Aorta (tissue), 5 donors: ENCODE measurements around the gene GRID2. TPM values are rescaled to one million over a fixed set of nuclear protein-coding genes. Genes with fewer than 3 reads are reported as not detected.

ENCODE experiments used
- ATAC-seq: fragments of 200-7000 bp; cut with Tn5 transposase; one replicate; pipeline ENCODE4 v1.9.1; 2022; ENCODE audit warnings: moderate library complexity; ENCODE audit not compliant: low FRiP score
- DNase-seq, 2 donors: peaks; one replicate each; pipeline ENCODE4 v3.0.0-alpha.2; 2020
- H3K27ac ChIP-seq, 2 donors: one replicate each; pipeline ENCODE4 v1.5.1; 2013; ENCODE audit warnings: low read length in 2 of 2, mild to moderate bottlenecking in 2 of 2, moderate library complexity in 2 of 2, control low read depth in 1 of 2, inconsistent platforms in 1 of 2, low read depth in 1 of 2
- H3K27me3 ChIP-seq, 2 donors: one replicate each; pipeline ENCODE4 v1.6.1; 2013; ENCODE audit warnings: control low read depth in 1 of 2, low read length in 1 of 2, mild to moderate bottlenecking in 1 of 2, moderate library complexity in 1 of 2; ENCODE audit not compliant: insufficient read depth in 2 of 2, control insufficient read depth in 1 of 2
- H3K36me3 ChIP-seq, 2 donors: one replicate each; pipeline ENCODE4 v1.6.1; 2013; ENCODE audit warnings: control low read depth in 1 of 2, low read length in 1 of 2, mild to moderate bottlenecking in 1 of 2; ENCODE audit not compliant: insufficient read depth in 2 of 2, control insufficient read depth in 1 of 2
- H3K4me1 ChIP-seq, 2 donors: one replicate each; pipeline ENCODE4 v1.6.1; 2013; ENCODE audit warnings: low read length in 2 of 2, control low read depth in 1 of 2, mild to moderate bottlenecking in 1 of 2, moderate library complexity in 1 of 2; ENCODE audit not compliant: insufficient read depth in 2 of 2, control insufficient read depth in 1 of 2
- H3K4me3 ChIP-seq, 2 donors: one replicate each; pipeline ENCODE4 v1.5.1; 2013; ENCODE audit warnings: low read length in 2 of 2, control low read depth in 1 of 2, mild to moderate bottlenecking in 1 of 2
- H3K9me3 ChIP-seq: one replicate; pipeline ENCODE4 v1.6.1; 2013; ENCODE audit warnings: mild to moderate bottlenecking, low read length; ENCODE audit not compliant: control insufficient read depth
- WGBS, 2 donors: extraction: QIAGEN DNeasy Blood & Tissue Kit; methylation state at CpG; one replicate each; pipeline ENCODE4 v1.1.7; 2013; 5-methylcytosine and 5-hydroxymethylcytosine counted together
- intact Hi-C, 2 donors: fragments of 100-400 bp; cut with DNase I; formaldehyde crosslinking; loops; one replicate each; pipeline versions ENCODE4 v1.14.2 to v1.15.0; 2022
- polyA plus RNA-seq, 2 donors: library from polyadenylated mRNA; stranded (reverse); fragments of 200-250 nt; gene quantifications; one replicate each; pipeline ENCODE4 v1.2.3, GENCODE V29; 2013
- total RNA-seq, 2 donors: library from RNA; stranded (reverse); fragmentation: NEBNext Ultra II Directional; extraction: Animal tissue kit (Norgen Biotek cat#: 25700); gene quantifications; one replicate each; pipeline ENCODE4 v1.2.1, GENCODE V29; 2021
- donor health status: healthy with polysubstance abuse.
- donor health status: Bipolar disorder and iron deficiency.
- donor health status: DM: no; HTN: no; CAD: no.
- donor health status: DM: no; HTN: no; CAD: no.
- donor health status: DM: yes; HTN: yes; CAD: no.

The GRID2 gene
- total and polyA plus RNA-seq, 4 donors = 0.13 to 0.18 TPM; not detected in 2

DNA sequence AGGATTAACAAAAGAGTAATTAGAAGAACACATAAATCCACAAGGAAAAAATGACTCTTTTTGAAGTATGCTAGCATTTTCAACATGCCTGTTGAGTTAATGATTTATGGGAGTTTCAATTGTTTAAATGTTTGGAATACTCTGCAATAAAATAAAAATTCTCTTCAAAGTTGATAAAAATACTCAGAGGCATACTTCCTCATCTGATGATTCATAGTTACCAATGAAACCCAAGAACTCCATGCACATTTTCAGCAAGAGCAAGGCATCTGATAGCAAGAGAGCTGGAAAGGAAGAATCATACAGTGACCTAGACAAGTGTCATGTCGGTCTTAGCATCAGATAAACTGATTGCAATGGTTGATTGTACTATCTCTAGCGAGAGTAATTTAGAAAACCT is 1081.1 kb downstream of the GRID2 start:
- Histone ChIP-seq H3K36me3 (no peaks in the 10 kb centered on the region), H3K9me3 (no peaks in the 10 kb centered on the region), H3K4me3 (no peak overlapping the region), H3K27me3 (no peaks in the 10 kb centered on the region), H3K27ac (no peak overlapping the region), H3K4me1 (peaks cover 0 to 2% of the 10 kb centered on the region in 2 donors)
- WGBS, 2 donors = 71 to 78% methylated on average over 2 of the region's 2 CpGs
- ATAC-seq (no peak), DNase-seq (no peak)
- intact Hi-C loops = no loop called here

DNA sequence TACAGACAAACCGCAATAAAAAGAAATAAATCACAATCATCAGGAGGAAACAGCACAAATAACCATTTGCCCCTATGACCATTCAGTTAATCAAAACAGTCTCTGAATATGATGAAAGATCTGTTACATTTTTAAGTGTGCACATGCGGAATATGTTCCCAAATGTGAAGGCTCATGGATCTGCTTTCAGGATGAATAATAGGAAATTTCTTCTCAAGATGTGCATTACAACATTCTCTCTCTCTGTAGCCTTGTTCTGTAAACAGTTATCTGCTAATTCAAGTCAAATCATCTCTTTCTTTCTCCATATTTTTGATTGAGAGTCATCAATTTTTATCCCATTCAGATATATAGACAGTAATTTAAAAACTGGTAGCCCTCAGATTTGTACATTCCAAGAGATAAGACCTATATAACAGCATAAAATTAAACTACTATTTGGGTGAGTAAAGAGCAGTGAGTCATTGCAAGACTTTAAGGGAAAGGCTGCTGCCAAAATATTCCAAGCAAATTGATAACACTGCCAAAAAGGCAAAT is 1090.8 kb downstream of the GRID2 start:
- WGBS, 2 donors = 38 to 41% methylated on average over 2 of the region's 2 CpGs
- H3K27me3 ChIP-seq = no peaks in the 10 kb centered on the region

DNA sequence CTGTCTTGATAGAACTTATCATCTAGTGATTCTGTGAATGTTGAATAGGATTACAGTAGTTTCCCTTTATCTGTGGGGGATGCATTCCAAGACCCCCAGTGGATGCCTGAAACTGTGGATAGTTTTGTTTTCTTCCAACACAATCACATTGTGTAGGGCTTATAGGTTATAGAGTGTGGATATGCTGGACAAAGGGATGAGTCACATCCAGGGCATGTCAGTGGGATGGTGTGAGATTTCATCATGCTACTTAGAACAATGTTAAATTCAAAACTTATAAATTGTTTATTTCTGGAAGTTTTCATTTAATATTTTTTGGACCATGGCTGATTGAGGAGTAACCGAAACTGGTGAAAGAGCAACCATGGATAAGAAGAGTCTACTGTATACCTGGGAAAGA is 1092.5 kb downstream of the GRID2 start:
- 99 to 100% methylated on average over 1 of the region's 1 CpG for WGBS, 2 donors
- H3K9me3 ChIP-seq = no peaks in the 10 kb centered on the region
- H3K4me3 ChIP-seq = no peak overlapping the region
- DNase-seq (no peak), ATAC-seq (no peak)
- no peak overlapping the region for H3K27ac ChIP-seq
- no peaks in the 10 kb centered on the region for H3K4me1 ChIP-seq
- H3K36me3 ChIP-seq = no peaks in the 10 kb centered on the region
- intact Hi-C loops = no loop called here
- H3K27me3 ChIP-seq = no peaks in the 10 kb centered on the region

More for the DNA sequence above, 1090.8 kb downstream of the GRID2 start:
- Histone ChIP-seq H3K9me3 (no peaks in the 10 kb centered on the region), H3K4me1 (no peaks in the 10 kb centered on the region), H3K27ac (no peak overlapping the region), H3K4me3 (no peak overlapping the region), H3K36me3 (no peaks in the 10 kb centered on the region)
- ATAC-seq (no peak), DNase-seq (no peak)
- intact Hi-C loops = no loop called here

DNA sequence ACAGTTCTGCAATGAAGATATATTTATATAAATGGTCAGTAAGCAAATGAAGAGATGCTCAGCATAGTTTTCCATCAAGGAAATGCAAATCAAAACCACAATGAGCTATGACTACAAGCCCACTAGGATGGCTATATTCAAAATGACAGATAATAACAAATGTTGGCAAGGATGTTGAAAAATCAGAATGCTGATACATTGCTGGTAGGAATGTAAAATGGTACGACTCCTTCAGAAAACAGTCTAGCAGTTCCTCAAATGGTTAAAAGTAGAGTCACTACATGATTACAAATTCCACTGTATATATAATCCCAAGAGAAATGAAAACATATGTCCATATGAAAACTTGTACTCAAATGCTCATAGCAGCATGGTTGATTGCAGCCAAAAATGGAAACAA is 1099.8 kb downstream of the GRID2 start:
- 44 to 75% methylated on average over 1 of the region's 1 CpG for WGBS, 2 donors
- no peaks in the 10 kb centered on the region for H3K9me3 ChIP-seq
- H3K27ac ChIP-seq = no peak overlapping the region
- H3K27me3 ChIP-seq = no peaks in the 10 kb centered on the region
- no peaks in the 10 kb centered on the region for H3K36me3 ChIP-seq
- intact Hi-C loops = no loop called here
- H3K4me3 ChIP-seq = no peak overlapping the region
- ATAC-seq = no peak
- H3K4me1 ChIP-seq = no peaks in the 10 kb centered on the region
- DNase-seq = no peak

DNA sequence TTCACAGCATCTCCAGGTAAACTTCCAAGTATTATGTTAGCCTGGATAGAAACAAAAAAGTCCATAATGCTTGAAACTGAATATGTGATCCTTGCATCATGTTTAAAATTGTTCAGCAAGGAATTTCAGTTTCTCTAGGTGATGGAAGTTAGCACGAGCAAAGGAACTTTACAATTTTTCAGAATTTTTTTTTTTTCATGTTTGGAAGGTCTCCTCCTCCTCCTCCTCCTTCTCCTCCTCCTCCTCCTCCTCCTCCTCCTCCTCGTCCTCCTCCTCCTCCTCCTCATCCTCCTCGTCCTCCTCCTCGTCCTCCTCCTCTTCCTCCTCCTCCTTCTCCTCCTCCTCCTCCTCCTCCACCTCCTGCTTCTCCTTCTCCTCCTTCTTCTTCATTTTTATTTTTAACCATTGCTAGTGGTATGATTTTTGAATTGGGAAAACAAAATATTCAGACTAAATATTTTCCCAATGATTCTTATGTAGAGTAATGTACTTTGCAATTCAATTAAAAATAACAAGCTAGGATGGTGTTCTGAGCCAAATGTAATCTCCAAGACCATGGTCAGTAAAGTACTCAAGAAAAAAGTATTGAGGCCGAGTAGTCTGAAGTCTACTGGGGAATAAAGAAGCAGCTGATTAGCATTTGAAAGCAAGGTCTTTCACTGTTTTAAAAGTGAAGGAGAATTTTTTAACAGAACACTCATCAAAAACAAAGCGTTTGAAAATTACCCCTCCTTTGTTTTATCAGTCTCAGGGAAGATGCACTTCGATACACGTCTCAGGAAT is 1103.9 kb downstream of the GRID2 start:
- WGBS, 2 donors = 52 to 56% methylated on average over 5 of the region's 8 CpGs
- no peaks in the 10 kb centered on the region for H3K9me3 ChIP-seq
- no peaks in the 10 kb centered on the region for H3K4me1 ChIP-seq
- no peaks in the 10 kb centered on the region for H3K36me3 ChIP-seq
- no peak overlapping the region for H3K27ac ChIP-seq
- no peaks in the 10 kb centered on the region for H3K27me3 ChIP-seq
- H3K4me3 ChIP-seq = no peak overlapping the region
- no peak for DNase-seq
- intact Hi-C loops = no loop called here
- ATAC-seq = no peak

DNA sequence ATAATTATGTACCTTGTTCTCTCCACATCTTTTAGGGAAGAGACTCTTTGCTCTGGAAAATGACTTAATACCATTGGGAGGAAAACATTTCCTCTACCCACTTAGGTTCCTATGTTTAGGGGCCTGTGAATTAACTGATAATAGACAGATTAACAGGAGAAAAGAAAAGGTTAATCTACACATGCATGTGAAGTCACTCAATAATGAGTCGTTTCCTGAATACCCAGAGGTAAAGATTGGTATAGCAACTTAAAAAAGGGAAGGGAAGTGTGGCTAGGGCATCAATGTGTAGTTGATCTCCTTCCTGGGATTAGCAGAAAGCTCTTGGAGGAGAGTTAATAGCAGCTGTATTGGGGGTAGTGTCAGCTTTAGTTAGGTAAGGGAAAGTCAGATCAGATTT is 1105.3 kb downstream of the GRID2 start:
- intact Hi-C loops = no loop called here
- Histone ChIP-seq H3K4me1 (no peaks in the 10 kb centered on the region), H3K27me3 (no peaks in the 10 kb centered on the region), H3K9me3 (no peaks in the 10 kb centered on the region), H3K27ac (no peak overlapping the region), H3K36me3 (no peaks in the 10 kb centered on the region), H3K4me3 (no peak overlapping the region)
- no peak for ATAC-seq
- WGBS, 2 donors = 9 to 14% methylated on average over 1 of the region's 1 CpG
- DNase-seq = no peak

DNA sequence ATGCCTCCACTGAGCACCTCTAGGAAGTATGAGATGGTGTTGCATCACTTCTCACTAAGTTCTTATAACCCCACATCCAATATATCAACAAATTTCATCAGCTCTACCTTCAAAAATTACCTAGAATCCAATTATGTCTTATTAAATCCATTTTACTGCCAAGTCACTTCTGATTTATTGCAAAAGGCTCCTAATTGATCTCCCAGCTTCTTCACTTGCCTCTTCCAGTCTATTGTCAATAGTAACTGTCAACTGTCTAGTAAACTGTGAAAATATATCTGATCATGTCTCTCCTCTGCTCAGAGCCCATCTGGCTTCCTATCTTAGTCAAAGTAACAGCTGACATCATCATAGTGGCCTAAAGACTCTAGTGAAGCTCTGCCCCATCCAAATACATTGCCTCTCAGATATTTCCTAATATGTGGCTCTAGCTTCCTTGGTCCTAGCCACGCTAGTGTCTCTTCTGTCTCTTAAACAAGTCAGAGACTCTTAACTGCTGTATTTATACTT is 1110.3 kb downstream of the GRID2 start:
- Histone ChIP-seq H3K4me1 (no peaks in the 10 kb centered on the region), H3K4me3 (no peak overlapping the region), H3K9me3 (no peaks in the 10 kb centered on the region), H3K36me3 (no peaks in the 10 kb centered on the region), H3K27ac (no peak overlapping the region), H3K27me3 (no peaks in the 10 kb centered on the region)
- intact Hi-C loops = no loop called here
- DNase-seq = no peak
- WGBS, 2 donors = 84 to 100% methylated on average over 1 of the region's 1 CpG
- no peak for ATAC-seq

DNA sequence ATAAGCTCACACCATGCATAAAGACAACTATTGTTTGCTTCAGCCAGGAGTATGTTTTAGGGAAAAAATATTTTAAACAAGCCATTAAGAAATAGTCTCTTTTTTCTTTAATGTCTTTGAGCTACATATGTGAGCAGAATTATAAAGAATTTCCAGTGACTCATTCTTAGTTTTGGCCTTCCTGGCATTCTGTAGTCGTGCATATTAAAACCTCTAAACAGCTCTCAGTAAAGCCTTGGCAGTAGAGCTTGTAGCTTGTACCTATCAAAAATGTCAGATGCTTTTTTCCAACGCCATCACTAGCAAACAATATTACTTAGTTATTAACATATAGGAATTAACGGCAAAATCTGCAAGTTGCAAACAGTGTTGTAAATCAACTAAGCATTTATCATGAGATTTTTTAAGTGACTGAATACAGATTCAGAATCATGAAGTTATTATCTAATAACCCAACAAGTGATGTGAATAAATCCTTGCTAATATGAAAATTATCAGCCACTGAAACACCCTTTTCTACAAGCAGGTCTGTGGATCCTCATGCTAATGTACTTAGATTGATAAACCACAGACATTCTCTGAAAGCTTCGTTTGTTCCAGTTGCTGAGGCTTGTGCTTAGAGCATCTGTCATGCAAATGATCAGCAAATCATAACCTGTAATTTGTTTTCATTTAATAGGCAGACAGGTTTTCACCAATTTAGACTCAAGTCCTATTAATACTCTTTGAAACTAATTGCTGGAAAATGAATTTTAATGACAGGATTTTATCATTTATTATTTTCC is 1112.8 kb downstream of the GRID2 start:
- H3K4me3 ChIP-seq = no peak overlapping the region
- WGBS, 2 donors = 44 to 60% methylated on average over 4 of the region's 4 CpGs
- H3K27me3 ChIP-seq = no peaks in the 10 kb centered on the region
- no peaks in the 10 kb centered on the region for H3K9me3 ChIP-seq
- no peak overlapping the region for H3K27ac ChIP-seq
- no peak for ATAC-seq
- no peak for DNase-seq
- no peaks in the 10 kb centered on the region for H3K36me3 ChIP-seq
- H3K4me1 ChIP-seq = no peaks in the 10 kb centered on the region
- intact Hi-C loops = no loop called here
